ENCODE measurements around the gene MAP3K21.
A peak's percentile ranks its signal among the peaks of the same experiment; 100 is the strongest.

Gene MAP3K21

DNA sequence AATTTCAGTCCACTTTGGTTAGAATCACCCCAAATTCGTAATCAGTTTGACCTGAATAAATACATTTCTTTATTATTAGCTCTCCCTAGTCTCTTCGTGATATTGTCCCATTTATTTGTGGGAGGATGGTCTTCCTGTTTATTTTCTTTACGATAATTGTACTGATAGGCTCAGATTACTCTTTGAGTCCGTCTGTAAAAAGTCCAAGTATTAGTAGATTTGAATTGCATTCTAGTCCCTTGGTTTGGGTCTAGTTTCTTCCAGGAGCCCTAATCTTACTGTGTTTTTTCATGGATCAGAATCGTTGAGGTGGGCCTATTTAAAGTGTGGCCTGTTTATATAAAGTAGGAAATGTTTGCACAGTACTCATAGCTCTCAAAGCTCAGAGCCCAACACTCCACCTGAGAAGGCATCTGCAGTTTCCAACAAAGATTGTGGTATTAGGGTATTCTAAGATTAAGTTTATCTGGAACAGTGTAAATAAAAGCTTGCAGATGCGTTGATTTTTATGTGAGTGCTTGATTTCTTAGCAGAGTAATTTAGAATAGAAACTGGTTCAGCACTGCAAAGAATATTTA, 33.1 kb downstream of the MAP3K21 start:
- DNase-seq, result no peak

DNA sequence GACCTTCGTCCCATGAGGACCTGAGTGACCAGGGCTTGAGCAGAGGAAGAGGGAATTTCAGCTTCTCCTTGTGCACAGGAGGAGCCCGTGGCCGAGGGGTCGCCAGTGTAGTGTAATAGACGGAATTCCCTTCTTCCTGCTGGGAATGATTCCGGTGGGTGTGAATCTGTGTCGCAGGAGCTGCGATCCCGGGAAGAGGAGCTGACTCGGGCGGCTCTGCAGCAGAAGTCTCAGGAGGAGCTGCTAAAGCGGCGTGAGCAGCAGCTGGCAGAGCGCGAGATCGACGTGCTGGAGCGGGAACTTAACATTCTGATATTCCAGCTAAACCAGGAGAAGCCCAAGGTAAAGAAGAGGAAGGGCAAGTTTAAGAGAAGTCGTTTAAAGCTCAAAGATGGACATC, 34.4 kb downstream of the MAP3K21 start:
- DNase-seq, result no peak

DNA sequence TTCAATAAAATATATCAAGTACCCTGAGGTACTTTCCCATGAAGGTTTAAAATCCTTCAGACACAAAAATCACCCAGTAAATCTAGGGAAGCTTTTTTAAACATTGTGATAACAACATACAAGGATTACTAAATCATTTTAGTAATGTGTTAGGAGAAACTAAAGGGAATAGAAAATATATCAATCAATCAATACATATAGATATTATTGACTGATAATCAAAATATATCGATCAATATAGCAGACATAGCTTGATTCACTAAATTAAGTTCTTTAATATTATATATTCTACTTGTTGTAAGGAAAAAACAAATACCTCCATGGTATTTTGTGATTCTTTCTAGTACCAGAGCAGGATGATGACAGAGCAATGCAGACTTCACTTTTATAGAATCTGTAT, 35.2 kb downstream of the MAP3K21 start:
- no peak for DNase-seq

DNA sequence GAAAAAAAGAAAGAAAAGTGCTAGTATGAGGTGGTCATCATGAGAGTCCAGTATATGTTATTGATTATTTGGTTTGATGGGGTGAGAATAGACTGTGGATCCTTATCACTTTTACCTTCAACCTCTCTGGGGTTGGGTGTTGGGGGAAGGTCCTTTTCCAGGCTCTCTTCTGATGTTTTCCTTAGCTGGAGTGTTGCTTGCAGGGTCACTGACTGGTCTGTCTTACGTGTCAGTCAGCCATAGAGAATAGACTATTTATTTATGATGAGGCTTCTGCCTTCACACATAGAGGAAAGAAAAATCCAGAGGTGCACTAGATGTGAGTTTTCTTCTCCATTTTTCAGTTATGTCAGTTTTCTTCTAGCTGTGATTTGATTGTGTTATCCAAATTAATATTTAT, 36.5 kb downstream of the MAP3K21 start:
- DNase-seq, result no peak

DNA sequence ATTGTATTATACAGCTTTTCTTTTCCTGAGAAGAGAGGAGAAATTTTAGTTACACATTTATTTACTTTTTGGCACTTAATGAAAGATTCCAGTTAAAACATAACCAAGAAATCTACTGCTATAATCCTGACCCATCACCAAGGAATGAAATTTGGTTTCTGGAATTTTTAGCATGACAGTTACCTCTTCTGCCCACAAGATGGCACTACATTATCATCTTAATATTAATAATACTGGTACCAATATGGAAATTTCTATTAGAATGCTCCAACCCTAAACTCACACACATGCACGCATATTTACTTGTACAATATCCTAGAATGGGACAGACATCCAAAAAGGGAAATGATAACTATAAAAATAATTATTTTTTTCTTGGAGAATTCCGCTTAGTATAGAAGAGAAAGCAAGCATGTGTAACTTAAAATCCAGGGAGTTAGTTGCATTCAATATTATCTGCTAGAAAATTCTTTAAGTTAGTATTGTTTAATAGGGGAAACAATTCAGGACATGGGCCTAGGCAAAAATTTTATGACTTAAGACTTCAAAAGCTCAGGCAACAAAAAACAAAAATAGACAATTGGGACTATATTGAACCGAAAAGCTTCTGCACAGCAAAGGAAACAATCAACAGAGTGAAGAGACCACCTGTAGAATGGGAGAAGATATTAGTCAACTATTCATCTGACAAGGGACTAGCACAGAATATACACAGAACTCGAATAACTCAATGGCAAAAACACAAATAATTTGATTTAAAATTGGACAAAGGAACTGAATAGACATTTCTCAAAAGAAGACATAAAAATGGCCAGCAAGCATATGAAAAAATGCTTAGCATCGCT, 37.4 kb downstream of the MAP3K21 start:
- no peak for DNase-seq

DNA sequence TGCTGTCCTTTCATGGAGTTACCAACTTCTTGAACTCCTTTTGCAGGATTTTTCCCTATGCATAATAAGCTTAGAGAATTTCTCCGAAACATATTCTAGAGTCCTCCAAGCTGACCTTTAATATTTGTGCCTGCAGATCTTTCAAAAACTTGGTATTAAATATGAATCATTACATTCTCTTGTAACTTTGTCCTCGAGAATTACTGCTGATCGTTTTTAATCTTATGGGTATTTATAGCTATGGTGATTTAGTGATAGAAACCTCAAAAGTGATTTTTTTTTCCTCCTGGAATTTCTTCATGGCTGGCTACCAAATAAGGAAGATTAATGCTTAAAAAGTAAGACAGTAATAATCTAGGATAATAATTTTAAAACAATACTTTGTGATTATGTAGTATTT, 39.1 kb downstream of the MAP3K21 start:
- no peak for DNase-seq

DNA sequence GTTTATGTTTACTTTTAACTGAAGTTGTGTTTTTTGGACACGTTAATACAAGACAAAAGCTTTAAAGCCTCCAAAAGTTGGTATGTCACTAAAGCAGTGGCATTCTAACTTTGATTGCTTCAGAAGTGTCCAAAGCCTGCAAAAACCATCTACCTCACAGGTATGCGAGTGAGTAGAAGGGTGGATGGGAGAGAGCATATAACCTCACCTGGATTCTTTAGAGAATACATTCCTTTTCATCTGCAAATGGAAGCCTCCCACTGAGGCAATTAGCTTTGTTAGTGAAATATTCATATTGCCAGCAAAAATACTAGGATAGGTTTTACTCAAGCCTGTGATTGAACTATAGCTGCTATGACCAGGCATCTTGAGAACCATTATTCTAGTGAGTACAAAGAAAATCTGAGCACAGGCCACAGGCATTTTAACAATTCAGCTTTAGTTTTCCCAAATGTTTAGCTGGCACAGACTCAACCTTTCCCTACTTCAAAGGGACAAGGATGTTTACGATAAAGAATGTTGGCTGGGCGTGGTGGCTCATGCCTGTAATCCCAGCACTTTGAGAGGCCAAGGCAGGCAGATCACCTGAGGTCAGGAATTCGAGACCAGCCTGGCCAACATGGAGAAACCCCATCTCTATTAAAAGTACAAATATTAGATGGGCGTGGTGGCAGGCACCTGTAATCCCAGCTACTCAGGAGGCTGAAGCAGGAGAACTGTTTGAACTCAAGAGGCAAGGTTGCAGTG, 39.7 kb downstream of the MAP3K21 start:
- no peak for DNase-seq

DNA sequence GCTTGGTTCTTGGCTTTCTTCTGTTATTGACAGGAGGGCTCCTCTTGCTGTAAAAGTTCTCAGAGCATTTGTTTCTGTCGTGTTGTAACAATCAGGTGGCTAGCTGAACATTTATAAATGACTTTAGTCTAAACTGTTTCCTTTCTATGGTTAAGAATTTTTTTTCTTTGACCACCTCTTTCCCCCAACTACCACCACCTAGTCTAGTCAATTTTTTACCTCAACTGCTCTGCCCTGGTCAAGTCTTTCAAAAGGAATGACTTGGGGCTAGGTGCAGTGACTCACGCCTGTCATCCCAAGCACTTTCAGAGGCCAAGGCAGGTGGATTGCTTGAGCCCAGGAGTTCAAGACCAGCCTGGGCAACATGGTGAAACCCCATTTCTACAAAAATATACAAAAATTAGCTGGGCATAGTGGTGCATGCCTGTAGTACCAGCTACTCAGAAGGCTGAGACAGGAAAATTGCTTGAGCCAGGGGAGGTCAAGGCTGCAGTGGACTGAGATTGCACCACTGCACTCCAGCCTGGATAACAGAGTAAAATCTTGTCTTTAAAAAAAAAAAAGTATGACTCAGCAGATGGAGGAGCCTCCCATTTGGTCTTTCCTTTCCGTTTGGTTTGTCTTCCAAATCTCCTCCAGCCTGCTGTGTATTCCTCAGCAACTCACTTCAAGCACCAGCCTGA, 40.7 kb downstream of the MAP3K21 start:
- DNase-seq, result no peak

DNA sequence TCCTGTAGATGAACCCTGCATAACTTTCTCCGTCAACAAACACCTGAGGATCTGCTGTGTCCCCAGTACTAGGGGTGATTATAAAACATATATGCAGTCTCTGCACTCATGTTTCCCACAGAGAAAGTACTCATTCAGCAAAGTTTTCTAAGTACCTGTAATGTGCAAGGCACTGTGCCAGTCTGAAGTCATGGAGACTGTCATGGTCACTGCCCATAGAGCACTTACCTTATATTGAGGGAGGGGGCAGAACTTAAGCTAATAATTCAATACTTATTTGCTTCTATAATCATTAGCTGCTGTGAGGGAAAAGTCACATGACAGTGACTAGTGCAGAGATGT, 41.2 kb downstream of the MAP3K21 start:
- no peak for DNase-seq

DNA sequence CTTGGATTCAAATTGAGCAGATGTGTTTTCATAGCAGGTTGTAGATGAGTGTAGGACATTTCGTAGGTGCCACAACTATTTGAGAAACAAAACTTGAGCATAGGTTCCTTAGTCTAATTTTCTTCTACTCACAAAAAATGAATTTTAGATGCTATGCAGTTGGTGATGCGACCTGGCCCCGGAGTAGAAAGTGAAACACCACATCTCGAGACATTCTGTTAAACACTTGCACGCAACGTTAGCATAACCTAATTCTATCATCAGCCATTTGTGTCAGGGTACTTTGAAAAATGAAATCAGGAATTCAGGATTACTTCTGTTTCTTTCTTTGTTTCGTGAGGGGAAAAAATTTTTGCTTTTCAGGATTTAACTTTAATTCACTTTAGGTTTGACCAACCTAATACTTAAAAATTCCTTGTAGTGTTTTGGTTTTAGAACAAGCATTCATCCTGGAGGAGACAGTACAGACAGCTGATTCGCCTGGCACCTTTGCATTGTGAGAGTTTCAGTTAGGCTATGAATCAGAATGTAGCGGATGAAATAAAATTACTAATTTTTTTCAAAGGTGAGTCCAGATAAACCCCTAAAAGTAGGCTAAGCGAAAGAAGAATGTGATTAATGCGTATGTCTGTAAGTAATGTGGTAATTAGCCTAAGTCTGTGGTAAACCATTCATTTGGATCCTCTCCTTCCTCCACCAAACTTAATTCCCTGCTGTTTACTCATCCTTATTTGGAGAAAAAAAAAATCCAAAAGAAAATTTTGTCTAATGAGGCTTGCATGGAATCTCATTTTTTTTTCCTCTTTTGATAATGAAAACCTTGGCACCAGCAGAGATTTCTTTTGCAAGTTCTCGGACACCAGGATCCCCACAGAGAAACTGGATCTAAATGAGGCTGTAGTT, 44.9 kb downstream of the MAP3K21 start:
- no peak for DNase-seq

DNA sequence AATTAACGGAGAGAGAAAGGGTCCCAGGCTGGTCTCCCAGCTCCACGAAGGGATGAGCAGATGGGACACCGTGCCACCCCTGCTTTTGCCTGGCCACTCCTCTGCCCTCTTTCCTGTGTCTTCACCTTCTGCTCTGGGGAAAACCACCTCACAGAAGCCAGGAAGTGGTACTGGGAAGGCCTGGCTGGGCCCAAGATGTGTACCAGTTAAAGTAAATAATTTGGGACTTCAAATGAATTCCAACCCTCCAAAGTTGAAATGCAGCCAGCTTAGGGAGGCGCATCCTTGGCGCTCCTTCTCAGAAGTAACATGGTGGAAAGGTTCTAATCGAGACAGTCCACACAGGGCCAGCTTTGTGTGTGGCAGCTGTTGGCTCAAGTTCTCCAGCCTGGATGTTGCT, 45.7 kb downstream of the MAP3K21 start:
- DNase-seq, result no peak

DNA sequence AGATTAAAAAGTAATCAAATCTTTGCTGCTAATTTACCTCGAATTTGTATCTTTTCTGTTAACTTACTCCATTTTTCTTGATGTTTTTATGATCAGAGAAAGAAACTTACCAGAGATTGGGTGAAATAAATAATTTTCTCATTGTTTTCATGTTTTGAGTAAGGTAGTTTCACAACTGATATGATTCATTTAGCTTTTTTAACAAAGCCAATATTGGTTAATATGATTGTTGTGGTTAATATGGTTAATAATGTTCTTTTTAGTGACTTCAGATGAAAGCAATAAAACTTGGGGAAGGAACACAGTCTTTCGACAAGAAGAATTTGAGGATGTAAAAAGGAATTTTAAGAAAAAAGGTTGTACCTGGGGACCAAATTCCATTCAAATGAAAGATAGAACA, 48.1 kb downstream of the MAP3K21 start:
- peak in 1 of 5 experiments; percentile 45 for DNase-seq

DNA sequence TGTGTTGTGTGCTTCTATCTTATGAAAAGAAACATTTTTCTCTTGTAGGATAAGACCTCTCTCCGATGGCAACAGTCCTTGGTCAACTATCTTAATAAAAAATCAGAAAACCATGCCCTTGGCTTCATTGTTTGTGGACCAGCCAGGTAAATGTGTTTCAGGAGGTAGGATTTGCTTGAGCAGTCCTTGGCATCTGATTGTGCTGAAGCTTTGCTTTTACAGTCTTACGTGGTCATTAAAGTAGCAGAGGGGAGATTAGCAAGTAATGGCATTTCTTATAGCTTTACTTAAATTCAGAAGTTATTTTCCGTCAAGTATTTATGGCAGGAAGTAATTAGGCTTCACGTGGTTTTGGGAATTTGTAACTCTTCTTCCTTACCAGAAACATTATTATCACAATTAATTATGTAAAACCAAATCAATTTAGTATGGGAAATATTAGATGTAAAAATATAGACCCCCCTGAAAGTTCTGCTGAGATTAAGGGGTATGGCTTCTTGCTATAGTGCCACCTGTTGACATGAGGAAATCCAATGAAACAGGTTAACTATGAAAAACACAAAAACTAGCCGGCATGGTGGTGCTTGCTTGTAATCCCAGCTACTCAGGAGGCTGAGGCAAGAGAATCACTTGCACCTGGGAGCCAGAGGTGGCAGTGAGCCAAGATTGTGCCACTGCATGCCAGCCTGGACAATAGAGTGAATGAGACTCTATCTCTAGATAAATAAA, 49.0 kb downstream of the MAP3K21 start:
- DNase-seq, result no peak

DNA sequence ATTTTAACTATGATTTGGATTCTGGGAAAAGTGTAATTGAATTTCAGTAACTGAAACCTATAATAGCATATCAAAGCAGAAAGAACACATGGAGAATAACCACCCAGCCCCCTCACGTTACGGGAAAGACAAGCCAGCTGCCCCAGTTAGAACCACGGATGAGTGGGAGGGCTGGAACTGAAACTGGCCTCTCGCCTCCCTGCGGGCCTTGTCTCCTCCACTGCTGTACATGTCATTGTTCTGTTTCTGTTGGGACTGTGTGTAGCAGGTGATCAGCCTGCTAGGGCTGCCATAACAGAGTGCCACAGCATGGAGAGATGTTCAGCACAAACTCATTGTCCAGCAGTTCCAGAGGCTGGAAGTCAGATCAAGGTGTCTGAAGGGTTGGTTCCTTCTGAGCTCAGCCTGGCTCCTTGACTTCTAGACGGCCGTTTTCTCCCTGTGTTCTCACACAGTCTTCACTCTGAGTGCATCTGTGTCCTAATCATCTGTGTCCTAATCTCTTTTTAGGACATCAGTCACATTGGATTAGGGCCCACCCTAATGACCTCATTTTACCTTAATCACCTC, 52.4 kb downstream of the MAP3K21 start:
- DNase-seq, result no peak

DNA sequence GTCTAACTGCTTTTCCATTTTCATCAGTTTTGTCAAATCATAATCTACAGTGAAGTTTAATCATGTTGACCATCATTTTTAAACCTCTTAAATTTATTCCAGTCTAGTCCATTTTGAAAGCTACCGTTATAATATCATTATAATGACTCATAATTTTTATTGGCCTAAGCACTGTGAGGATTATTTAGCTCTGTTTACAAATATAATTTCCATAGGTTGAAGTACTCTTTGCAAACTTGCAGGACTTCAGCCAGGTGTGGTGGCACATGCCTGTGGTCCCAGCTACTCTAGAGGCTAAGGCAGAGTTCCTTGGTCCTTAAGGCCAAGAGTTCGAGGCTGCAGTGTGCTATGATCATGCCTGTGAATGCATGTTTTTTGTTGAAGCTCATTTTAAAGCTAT, 54.3 kb downstream of the MAP3K21 start:
- DNase-seq, result no peak

DNA sequence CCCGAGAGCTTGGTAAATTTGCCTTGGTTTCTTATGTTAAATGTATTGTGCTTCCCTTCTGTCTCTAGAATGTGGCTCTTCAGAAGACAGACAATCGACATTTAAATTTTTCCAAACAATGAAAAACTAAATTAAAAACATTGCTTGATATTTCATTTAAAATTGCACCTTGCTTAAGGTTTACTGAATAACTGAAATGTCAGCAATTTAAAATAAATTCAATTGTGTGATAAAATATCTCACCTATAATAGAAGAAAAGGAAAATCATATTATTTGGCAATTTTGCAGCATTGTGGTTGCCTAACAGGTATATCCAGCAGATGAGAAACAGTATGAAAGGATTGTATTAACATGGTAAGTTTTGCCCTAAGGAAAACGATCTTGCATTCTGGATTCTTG, 56.5 kb downstream of the MAP3K21 start:
- DNase-seq, result no peak

DNA sequence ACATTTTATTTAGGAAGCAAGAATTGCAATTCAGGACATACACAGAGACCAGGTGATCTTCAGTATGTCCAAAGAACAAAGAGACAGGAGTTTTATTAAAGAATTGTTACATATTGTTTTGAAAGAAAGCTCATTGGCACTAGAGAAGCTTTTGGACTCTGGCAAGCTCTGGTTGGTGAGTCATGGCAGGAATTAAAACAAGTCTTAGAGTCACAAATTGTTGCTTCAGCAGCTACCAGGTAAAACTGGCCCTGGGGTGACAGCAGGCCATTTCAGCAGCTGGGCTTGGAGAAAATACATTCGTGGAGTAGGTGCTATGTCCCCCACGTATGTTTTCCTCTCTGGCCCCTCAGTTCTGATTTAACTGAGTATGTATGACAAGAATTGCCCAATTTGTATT, 58.8 kb downstream of the MAP3K21 start:
- no peak for DNase-seq

DNA sequence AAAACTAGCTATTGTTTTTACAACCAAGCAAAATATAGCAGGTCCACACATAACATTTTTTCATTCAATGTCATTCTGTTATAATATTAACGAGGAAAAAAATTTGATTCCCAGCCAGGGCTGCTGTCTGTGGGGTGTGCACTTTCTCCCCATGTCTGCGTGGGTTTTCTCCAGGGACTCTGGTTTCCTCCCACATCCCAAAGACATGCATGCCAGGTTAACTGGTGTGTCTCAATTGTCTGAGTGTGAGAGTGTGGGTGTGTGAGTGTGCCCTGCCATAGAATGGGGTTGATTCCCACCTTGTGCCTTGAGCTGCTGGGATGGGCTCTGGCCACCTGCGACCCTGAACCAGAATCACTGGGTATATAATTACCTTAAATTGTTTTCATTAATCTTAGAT, 60.1 kb downstream of the MAP3K21 start:
- no peak for DNase-seq

DNA sequence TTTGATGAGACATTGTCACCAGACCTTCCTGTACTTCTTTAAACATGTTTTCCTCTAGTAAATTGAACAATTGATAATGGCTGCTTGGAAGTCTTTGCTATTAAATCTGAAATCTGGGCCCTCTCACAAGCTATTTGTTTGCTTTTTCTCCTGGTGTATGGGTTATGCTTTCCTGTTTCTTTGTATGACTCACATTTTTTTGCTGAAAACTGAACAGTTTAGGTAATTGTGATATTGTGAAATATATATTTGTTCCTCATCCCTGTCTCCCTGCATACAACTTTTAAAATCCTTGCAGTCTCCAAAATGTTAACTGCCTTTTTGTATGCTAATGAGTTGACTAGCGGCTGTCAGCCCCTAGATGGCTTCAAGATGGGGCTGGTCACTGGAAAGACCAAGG, 61.6 kb downstream of the MAP3K21 start:
- DNase-seq, result no peak

DNA sequence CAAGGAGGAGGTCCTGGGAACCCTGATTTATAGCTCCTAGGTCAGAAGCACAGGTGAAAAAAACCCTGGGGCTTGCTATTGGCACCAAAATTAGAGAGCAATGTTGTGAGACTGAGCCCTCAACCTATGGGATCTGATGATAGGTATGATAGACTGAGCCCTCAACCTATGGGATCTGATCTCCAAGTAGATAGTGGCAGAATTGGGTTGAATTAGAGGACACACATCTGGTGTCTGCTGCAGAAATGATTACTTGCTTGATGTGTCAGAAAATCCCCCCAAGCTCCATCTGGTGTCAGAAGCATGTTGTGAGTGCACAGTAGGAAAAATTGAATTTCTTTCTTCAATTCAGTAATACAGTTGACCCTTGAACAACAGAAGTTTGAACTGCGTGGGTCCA, 62.4 kb downstream of the MAP3K21 start:
- DNase-seq, result no peak

All from T-helper 2 cell (primary cell).